ENCODE measurements around the gene SKP2.

DNA sequence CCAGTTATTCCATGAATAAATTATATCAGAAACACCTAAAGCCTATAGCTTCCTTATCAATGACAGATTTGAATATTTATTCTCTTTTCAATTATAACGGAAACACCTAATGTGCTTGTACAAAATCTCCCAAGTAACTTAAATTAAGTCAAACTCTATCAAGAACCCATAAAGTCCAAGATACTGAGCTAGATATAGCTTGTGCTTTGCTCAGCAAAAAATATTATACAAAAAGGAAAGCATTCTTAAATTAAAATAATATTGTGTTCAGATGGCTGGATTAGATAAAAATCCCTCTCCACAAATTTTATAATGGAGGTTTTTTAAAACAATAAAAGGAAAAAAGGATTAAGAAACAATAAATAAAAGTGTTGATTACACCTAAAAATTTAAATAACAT is 66.1 kb downstream of the SKP2 start:
- TF ChIP-seq, protein P1, sequence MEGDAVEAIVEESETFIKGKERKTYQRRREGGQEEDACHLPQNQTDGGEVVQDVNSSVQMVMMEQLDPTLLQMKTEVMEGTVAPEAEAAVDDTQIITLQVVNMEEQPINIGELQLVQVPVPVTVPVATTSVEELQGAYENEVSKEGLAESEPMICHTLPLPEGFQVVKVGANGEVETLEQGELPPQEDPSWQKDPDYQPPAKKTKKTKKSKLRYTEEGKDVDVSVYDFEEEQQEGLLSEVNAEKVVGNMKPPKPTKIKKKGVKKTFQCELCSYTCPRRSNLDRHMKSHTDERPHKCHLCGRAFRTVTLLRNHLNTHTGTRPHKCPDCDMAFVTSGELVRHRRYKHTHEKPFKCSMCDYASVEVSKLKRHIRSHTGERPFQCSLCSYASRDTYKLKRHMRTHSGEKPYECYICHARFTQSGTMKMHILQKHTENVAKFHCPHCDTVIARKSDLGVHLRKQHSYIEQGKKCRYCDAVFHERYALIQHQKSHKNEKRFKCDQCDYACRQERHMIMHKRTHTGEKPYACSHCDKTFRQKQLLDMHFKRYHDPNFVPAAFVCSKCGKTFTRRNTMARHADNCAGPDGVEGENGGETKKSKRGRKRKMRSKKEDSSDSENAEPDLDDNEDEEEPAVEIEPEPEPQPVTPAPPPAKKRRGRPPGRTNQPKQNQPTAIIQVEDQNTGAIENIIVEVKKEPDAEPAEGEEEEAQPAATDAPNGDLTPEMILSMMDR (IDR thresholded peaks at IDR 0.05): no peak
- TF ChIP-seq POLR2A (IDR thresholded peaks at IDR 0.05): no peak
